Upper lobe of left lung (tissue), 6 donors: ENCODE results near the gene CHURC1. TPM values are rescaled to one million over a fixed set of nuclear protein-coding genes. Genes with fewer than 3 reads are reported as not detected.
A peak's percentile ranks its signal among the peaks of the same experiment; 100 is the strongest.

Source experiments
- ATAC-seq, 2 donors: fragments of 200-7000 bp; cut with Tn5 transposase; one replicate each; pipeline ENCODE4 v1.9.1; 2022; ENCODE audit warnings: mild to moderate bottlenecking in 2 of 2, moderate library complexity in 2 of 2; ENCODE audit not compliant: low FRiP score in 2 of 2
- DNase-seq, 2 donors: peaks; one replicate each; pipeline ENCODE4 v3.0.0-alpha.2; 2019 to 2020
- H3K27ac ChIP-seq, 4 donors: fragments of 200-600 bp; sonication (generic); one replicate each; pipeline ENCODE4 v1.5.1; 2016 to 2019
- H3K27me3 ChIP-seq, 4 donors: fragments of 200-600 bp; sonication (generic); one replicate each; pipeline ENCODE4 v1.5.1; 2017 to 2019
- H3K36me3 ChIP-seq, 4 donors: fragments of 200-600 bp; sonication (generic); one replicate each; pipeline ENCODE4 v1.5.1; 2016 to 2019
- H3K4me1 ChIP-seq, 4 donors: fragments of 200-600 bp; sonication (generic); one replicate each; pipeline ENCODE4 v1.5.1; 2018 to 2019
- H3K4me3 ChIP-seq, 4 donors: fragments of 200-600 bp; sonication (generic); one replicate each; pipeline ENCODE4 v1.5.1; 2017 to 2019; ENCODE audit warnings: mild to moderate bottlenecking in 2 of 4, moderate library complexity in 1 of 4
- H3K9me3 ChIP-seq, 4 donors: fragments of 200-600 bp; sonication (generic); one replicate each; pipeline ENCODE4 v1.5.1; 2018 to 2019
- EP300 ChIP-seq, 4 donors: sonication (generic); formaldehyde crosslinking; IDR thresholded peaks; one replicate each; pipeline ENCODE4 v1.5.1; 2017; ENCODE audit warnings: antibody characterized with exemption in 4 of 4, control low read depth in 2 of 4
- POLR2A ChIP-seq, 4 donors: fragments of 450-650 bp; IDR thresholded peaks; one replicate each; pipeline ENCODE4 v1.5.1; 2016 to 2017; ENCODE audit warnings: antibody characterized with exemption in 4 of 4, mild to moderate bottlenecking in 2 of 4
- POLR2AphosphoS5 ChIP-seq, 2 donors: sonication (generic); formaldehyde crosslinking; IDR thresholded peaks; one replicate each; pipeline ENCODE4 v1.5.1; 2017; ENCODE audit warnings: antibody characterized with exemption in 2 of 2
- WGBS, 2 donors: methylation state at CpG; one replicate each; pipeline ENCODE4 v1.1.5; 2017 to 2018; 5-methylcytosine and 5-hydroxymethylcytosine counted together
- total RNA-seq, 6 donors: library from RNA; depleted of rRNA in 4 of 6; stranded (reverse); fragments of >200 nt in 4 of 6; gene quantifications; one replicate each; pipeline versions ENCODE4 v1.1.0 to v1.2.1, GENCODE V29; 2016 to 2021
- TF ChIP-seq, protein P1 (sequence below), 6 experiments: fragments of 450-650 bp in 4 of 6; fragments of 200-600 bp in 2 of 6; sonication (generic) in 2 of 6; IDR thresholded peaks; one replicate each; pipeline ENCODE4 v1.5.1; 2016 to 2019; ENCODE audit warnings: antibody characterized with exemption in 6 of 6
- donor health status: DM: no; HTN: no; CAD: no; lungs with moderate emphysema.
- donor health status: DM: no; HTN: yes; CAD: no; lungs with severe emphysema.

The CHURC1 gene
- total RNA-seq, 6 donors from 2014 or later = 18.3 to 99.6 (median 49.2) TPM

GRCh38 chr14:64970776-64971477, 56.7 kb downstream of the CHURC1 start:
- Histone ChIP-seq H3K4me3 (peak overlapping the region in 3 of 4 donors; percentile 70 to 85 (median 74)), H3K27ac (peak overlapping the region in 1 of 4 donors; percentile 76), H3K36me3 (no peaks in the 10 kb centered on the region), H3K4me1 (peaks cover 9 to 26% (median 18%) of the 10 kb centered on the region in 4 donors), H3K9me3 (no peaks in the 10 kb centered on the region), H3K27me3 (no peaks in the 10 kb centered on the region)
- no peak for DNase-seq
- ATAC-seq = peak in 1 of 2 donors; percentile 15
- TF ChIP-seq POLR2A (IDR thresholded peaks at IDR 0.05) = no peak
- TF ChIP-seq EP300 (IDR thresholded peaks at IDR 0.05) = no peak
- TF ChIP-seq POLR2AphosphoS5 (IDR thresholded peaks at IDR 0.05) = no peak
- TF ChIP-seq, protein P1, sequence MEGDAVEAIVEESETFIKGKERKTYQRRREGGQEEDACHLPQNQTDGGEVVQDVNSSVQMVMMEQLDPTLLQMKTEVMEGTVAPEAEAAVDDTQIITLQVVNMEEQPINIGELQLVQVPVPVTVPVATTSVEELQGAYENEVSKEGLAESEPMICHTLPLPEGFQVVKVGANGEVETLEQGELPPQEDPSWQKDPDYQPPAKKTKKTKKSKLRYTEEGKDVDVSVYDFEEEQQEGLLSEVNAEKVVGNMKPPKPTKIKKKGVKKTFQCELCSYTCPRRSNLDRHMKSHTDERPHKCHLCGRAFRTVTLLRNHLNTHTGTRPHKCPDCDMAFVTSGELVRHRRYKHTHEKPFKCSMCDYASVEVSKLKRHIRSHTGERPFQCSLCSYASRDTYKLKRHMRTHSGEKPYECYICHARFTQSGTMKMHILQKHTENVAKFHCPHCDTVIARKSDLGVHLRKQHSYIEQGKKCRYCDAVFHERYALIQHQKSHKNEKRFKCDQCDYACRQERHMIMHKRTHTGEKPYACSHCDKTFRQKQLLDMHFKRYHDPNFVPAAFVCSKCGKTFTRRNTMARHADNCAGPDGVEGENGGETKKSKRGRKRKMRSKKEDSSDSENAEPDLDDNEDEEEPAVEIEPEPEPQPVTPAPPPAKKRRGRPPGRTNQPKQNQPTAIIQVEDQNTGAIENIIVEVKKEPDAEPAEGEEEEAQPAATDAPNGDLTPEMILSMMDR (IDR thresholded peaks at IDR 0.05) = no peak
- WGBS, 2 donors = 65 to 69% methylated on average over 6 to 8 of the region's 8 CpGs

- Histone ChIP-seq H3K36me3 (no peaks in the 10 kb centered on the region), H3K27me3 (no peaks in the 10 kb centered on the region), H3K4me3 (peak overlapping the region; percentile 58 to 85 (median 72)), H3K9me3 (no peaks in the 10 kb centered on the region), H3K4me1 (peaks cover 9 to 26% (median 17%) of the 10 kb centered on the region in 4 donors), H3K27ac (peak overlapping the region in 1 of 4 donors; percentile 76)
- TF ChIP-seq POLR2AphosphoS5 (IDR thresholded peaks at IDR 0.05) (no peak), EP300 (IDR thresholded peaks at IDR 0.05) (no peak), POLR2A (IDR thresholded peaks at IDR 0.05) (no peak)
- TF ChIP-seq, protein P1 (IDR thresholded peaks at IDR 0.05) = no peak
- WGBS, 2 donors = 7 to 9% methylated on average over 9 to 23 of the region's 31 CpGs
- DNase-seq (no peak), ATAC-seq (peak in 1 of 2 donors; percentile 5)
These were observed 57.3 kb downstream of the CHURC1 start for GRCh38 chr14:64971491-64971942.

- H3K4me1 ChIP-seq = peaks cover 9 to 21% (median 16%) of the 10 kb centered on the region in 4 donors
- H3K4me3 ChIP-seq = peak within 1 kb of the TSS; percentile 70 to 85 (median 74)
- peak within 1 kb of the TSS in 2 of 4 donors; percentile 30 to 76 for H3K27ac ChIP-seq
- H3K9me3 ChIP-seq = no peaks in the 10 kb centered on the region
- no peaks in the 10 kb centered on the region for H3K27me3 ChIP-seq
- 0 to 8% methylated on average over 8 to 9 of the region's 96 CpGs for WGBS, 2 donors
- TF ChIP-seq POLR2AphosphoS5 (IDR thresholded peaks at IDR 0.05) (no peak), POLR2A (IDR thresholded peaks at IDR 0.05) (no peak), EP300 (IDR thresholded peaks at IDR 0.05) (no peak)
- TF ChIP-seq, protein P1 (IDR thresholded peaks at IDR 0.05) = peak in 2 of 6 experiments; percentile 15 to 44
- DNase-seq (peak; percentile 24 to 91), ATAC-seq (peak in 1 of 2 donors; percentile 86)
- H3K36me3 ChIP-seq = no peaks in the 10 kb centered on the region
These were observed 57.9 kb downstream of the CHURC1 start, which contains the start of gene RAB15 for GRCh38 chr14:64971943-64972791. TSS of gene RAB15 (minus strand) at chr14:64972336. CDS start at chr14:64972076, 260 bp downstream.

DNA sequence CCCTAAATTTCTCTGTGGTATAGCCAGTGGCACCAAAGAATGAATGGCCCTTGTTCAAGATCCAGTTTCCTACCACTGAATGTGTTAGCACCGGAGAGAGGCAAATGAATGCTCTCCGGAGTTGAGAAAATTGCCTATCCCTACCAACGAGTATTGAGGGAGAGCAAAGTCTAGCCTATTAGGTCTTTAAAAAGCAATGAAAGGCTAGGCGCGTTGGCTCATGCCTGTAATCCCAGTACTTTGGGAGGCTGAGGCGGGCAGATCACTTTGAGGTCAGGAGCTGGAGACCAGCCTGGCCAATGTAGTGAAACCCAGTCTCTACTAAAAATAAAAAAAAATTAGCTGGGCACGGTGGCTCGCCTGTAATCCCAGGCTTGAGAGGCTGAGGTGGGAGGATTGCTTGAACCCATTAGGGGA, 58.8 kb downstream of the CHURC1 start:
- ATAC-seq = no peak
- no peak for DNase-seq

More for the DNA sequence above, 58.8 kb downstream of the CHURC1 start:
- Histone ChIP-seq H3K27me3 (no peaks in the 10 kb centered on the region), H3K36me3 (no peaks in the 10 kb centered on the region), H3K27ac (no peak overlapping the region), H3K4me1 (peaks cover 9 to 21% (median 16%) of the 10 kb centered on the region in 4 donors), H3K9me3 (no peaks in the 10 kb centered on the region), H3K4me3 (no peak overlapping the region)
- WGBS, 2 donors = 86 to 89% methylated on average over 8 of the region's 8 CpGs
- TF ChIP-seq POLR2AphosphoS5 (IDR thresholded peaks at IDR 0.05) (no peak), POLR2A (IDR thresholded peaks at IDR 0.05) (no peak), EP300 (IDR thresholded peaks at IDR 0.05) (no peak)
- TF ChIP-seq, protein P1 (IDR thresholded peaks at IDR 0.05) = no peak
